Endothelial cell (in vitro differentiated cells): Measurements from ENCODE around the gene LIPJ. TPM values are rescaled to one million over a fixed set of nuclear protein-coding genes. Genes with fewer than 3 reads are reported as not detected.

Source experiments
- DNase-seq: peaks from one replicate; pipeline ENCODE4 v3.0.0; 2021; ENCODE audit warnings: low spot score
- H3K27ac Mint-ChIP-seq: one replicate; pipeline ENCODE4 v1.8.0; 2021; ENCODE audit warnings: mixed read lengths, inconsistent platforms; ENCODE audit not compliant: unreplicated experiment
- H3K27me3 Mint-ChIP-seq: one replicate; pipeline ENCODE4 v1.8.0; 2021; ENCODE audit warnings: mild to moderate bottlenecking, moderate library complexity, mixed read lengths, inconsistent platforms; ENCODE audit not compliant: unreplicated experiment
- H3K36me3 Mint-ChIP-seq: one replicate; pipeline ENCODE4 v1.8.0; 2021; ENCODE audit warnings: mild to moderate bottlenecking, low read depth, mixed read lengths, inconsistent platforms; ENCODE audit not compliant: unreplicated experiment
- H3K4me1 Mint-ChIP-seq: one replicate; pipeline ENCODE4 v1.8.0; 2021; ENCODE audit warnings: mild to moderate bottlenecking, mixed read lengths, inconsistent platforms; ENCODE audit not compliant: unreplicated experiment
- H3K4me3 Mint-ChIP-seq: one replicate; pipeline ENCODE4 v1.8.0; 2021; ENCODE audit warnings: mild to moderate bottlenecking, mixed read lengths, inconsistent platforms; ENCODE audit not compliant: unreplicated experiment
- H3K9me3 Mint-ChIP-seq: one replicate; pipeline ENCODE4 v1.8.0; 2021; ENCODE audit warnings: mixed read lengths, inconsistent platforms; ENCODE audit not compliant: unreplicated experiment
- total RNA-seq: library from RNA; stranded (reverse); fragmentation: NEBNext Ultra II Directional; extraction: Animal tissue kit (Norgen Biotek cat#: 25700); gene quantifications from one replicate; pipeline ENCODE4 v1.2.1, GENCODE V29; 2021; ENCODE audit not compliant: unreplicated experiment
- TF ChIP-seq, protein P1 (sequence below): fragments of 200-600 bp; sonication (generic); IDR thresholded peaks from one replicate; pipeline ENCODE4 v1.5.0; 2021; ENCODE audit warnings: antibody characterized with exemption; ENCODE audit not compliant: unreplicated experiment

The LIPJ gene
- total RNA-seq, 1 donor from 2014 or later = not detected

DNA sequence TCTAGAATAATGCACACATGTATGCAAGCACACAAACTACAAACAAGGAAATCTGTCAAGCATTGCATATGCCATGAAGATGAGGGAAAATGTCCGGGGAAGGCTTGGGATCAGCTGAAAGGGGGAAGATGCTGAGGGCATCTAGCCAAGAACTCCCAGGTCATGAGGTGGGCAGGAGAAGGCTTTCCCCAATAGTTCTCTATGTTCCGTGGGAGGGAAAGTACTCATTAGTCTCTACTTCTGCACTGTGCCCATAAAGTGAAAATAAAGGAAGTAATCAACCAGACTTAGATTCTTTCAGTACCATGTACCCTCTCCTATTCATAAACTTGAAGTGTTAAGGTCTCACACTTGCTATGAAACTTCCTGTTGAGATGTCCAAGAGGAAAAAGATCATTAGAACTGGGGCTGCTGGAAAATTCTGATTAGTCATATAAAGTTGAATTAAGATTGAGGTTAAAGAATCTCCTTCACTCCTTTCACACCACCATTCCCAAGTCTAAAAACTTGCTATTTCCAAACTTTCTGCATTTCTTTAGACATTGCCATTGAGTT is 60.6 kb downstream of the LIPJ start:
- H3K4me3 Mint-ChIP-seq = no peak overlapping the region
- no peaks in the 10 kb centered on the region for H3K36me3 Mint-ChIP-seq
- H3K27me3 Mint-ChIP-seq = no peaks in the 10 kb centered on the region
- no peaks in the 10 kb centered on the region for H3K4me1 Mint-ChIP-seq
- TF ChIP-seq, protein P1, sequence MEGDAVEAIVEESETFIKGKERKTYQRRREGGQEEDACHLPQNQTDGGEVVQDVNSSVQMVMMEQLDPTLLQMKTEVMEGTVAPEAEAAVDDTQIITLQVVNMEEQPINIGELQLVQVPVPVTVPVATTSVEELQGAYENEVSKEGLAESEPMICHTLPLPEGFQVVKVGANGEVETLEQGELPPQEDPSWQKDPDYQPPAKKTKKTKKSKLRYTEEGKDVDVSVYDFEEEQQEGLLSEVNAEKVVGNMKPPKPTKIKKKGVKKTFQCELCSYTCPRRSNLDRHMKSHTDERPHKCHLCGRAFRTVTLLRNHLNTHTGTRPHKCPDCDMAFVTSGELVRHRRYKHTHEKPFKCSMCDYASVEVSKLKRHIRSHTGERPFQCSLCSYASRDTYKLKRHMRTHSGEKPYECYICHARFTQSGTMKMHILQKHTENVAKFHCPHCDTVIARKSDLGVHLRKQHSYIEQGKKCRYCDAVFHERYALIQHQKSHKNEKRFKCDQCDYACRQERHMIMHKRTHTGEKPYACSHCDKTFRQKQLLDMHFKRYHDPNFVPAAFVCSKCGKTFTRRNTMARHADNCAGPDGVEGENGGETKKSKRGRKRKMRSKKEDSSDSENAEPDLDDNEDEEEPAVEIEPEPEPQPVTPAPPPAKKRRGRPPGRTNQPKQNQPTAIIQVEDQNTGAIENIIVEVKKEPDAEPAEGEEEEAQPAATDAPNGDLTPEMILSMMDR = no peak
- no peak overlapping the region for H3K27ac Mint-ChIP-seq
- no peak for DNase-seq
- no peaks in the 10 kb centered on the region for H3K9me3 Mint-ChIP-seq

DNA sequence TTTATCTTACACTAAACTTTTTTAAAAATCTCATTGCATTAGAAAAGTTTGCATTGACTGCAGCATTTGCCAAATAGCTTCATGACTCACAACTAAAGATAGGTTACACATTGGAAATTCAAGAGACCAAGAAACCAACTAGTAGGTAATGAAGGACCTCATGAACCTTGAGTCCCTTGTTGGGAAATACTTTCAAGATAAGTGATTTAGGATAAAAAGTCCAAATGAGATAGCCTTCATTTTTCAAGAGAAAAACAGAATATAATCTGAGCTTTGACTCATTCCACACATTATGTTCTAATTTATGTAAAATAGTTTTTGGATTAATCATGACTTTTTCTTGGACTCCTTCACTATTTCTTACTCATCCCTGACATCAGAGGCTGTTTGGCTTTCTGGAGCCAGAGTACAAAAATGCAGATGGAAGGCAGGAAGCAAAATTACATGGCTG is 64.6 kb downstream of the LIPJ start:
- Mint-ChIP-seq H3K4me1 (no peaks in the 10 kb centered on the region), H3K4me3 (no peak overlapping the region), H3K27me3 (no peaks in the 10 kb centered on the region), H3K9me3 (no peaks in the 10 kb centered on the region), H3K27ac (no peak overlapping the region), H3K36me3 (no peaks in the 10 kb centered on the region)
- DNase-seq = no peak
- TF ChIP-seq, protein P1 = no peak

DNA sequence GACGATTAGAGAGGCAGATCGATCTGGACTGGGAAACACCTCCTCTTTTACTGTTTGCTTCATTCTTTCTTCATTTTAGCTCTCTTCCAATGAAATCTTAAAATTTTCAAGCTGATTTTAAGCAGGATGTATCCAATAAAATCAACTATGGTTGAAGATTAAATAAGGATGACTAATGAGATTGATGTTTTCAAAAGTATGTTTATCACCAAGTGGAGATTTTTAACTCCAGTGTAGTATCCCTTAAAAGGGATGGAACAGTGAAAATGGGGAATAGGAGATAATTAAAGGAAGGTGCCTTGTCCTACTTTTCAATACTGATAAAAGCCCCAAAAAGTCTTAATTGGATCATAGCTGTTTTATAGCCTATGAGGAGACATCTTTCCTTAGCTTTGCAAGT is 66.1 kb downstream of the LIPJ start:
- TF ChIP-seq, protein P1 = no peak
- H3K36me3 Mint-ChIP-seq = no peaks in the 10 kb centered on the region
- no peaks in the 10 kb centered on the region for H3K9me3 Mint-ChIP-seq
- H3K27ac Mint-ChIP-seq = no peak overlapping the region
- DNase-seq = no peak
- no peaks in the 10 kb centered on the region for H3K4me1 Mint-ChIP-seq
- H3K4me3 Mint-ChIP-seq = no peak overlapping the region
- no peaks in the 10 kb centered on the region for H3K27me3 Mint-ChIP-seq

Other genes starting within 250 kb of the LIPJ start
- gene RNLS, start 3.4 kb upstream of the LIPJ start, total RNA-seq = 6.0 TPM
- gene LIPF, start 77.7 kb downstream of the LIPJ start, total RNA-seq = not detected
- not detected for gene LIPK, start 119.5 kb downstream of the LIPJ start, total RNA-seq
- not detected for gene LIPN, start 173.3 kb downstream of the LIPJ start, total RNA-seq
- 0.31 TPM for gene LIPM, start 216.0 kb downstream of the LIPJ start, total RNA-seq